GM19240 (cell line): ENCODE results near the gene PLK2.

Source experiments
- DNase-seq: peaks from one replicate; pipeline ENCODE4 v3.0.0; 2011; ENCODE audit warnings: low spot score; ENCODE audit not compliant: insufficient read length

The PLK2 gene

DNA sequence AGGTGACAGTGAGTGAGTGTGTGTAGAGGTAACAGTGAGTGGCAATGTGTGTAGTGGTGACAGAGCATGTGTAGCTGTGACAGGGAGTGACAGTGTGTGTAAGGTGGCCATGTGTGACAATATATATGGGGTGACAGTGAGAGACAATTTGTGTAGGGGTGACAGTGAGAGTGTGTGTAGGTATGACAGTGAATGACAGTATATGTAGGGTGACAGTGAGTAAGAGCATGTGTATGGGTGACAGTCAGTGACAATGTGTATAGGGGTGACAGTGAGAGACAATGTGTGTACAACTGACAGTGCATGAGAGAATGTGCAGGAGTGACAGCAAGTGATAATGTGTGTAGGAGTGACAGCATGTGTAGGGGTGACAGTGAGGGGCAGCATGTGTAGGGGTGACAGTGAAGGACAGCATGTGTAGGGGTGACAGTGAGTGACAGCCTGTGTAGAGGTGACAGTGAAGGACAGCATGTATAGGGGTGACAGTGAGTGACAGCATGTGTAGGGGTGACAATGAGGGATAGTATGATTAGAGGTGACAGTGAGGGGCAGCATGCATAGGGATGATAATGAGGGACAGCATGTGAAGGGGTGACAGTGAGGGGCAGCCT lies 21.3 kb upstream of the PLK2 start:
- no peak for DNase-seq

DNA sequence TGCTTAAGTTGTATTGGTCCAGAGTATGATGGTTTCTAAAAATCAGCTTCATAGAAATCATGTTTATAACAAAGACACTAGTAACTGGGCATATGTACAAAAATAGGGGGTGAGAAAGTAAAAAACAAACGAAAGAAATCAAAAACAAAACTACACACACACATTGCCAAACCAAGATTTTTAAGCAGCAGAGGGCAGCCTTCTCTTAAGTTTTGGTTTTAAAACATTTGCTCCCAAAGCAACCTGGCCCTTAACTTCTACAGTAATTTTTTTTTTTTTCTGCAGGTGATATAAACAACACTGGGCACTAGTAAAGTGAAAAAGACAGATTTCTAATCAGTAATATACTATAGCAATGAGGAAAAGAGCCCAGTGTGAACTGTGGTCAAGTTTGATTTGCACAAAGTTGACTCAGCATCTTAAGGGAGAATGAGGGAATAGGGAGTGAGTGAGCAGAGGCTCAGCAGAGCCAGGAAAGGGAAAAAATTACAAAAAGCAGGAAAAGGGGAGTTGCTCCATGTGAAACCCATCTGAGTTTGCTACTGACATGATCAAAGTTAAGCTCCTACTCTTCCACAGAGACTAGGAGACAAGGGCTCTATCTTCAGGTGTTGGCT lies 18.0 kb upstream of the PLK2 start:
- DNase-seq, result no peak

GRCh38 chr5:58475404-58475803 lies 15.5 kb upstream of the PLK2 start:
- DNase-seq, result no peak

DNA sequence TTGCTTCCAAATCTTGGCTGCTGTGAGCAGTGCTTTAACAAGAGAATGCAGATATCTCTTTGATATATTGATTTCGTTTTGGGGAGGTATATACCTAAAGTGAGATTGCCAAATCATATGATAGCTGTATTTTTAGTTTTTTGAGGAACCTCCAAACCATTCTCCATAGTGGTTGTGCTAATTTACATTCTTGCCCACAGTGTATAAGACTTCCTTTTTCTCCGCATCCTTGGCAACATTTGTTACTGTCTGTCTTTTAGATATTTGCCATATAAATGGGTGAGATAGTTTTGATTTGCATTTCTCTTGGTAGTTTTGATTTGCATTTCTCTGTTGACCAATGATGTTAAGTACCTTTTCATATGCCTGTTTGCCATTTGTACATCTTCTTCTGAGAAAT lies 10.0 kb upstream of the PLK2 start:
- DNase-seq, result no peak

DNA sequence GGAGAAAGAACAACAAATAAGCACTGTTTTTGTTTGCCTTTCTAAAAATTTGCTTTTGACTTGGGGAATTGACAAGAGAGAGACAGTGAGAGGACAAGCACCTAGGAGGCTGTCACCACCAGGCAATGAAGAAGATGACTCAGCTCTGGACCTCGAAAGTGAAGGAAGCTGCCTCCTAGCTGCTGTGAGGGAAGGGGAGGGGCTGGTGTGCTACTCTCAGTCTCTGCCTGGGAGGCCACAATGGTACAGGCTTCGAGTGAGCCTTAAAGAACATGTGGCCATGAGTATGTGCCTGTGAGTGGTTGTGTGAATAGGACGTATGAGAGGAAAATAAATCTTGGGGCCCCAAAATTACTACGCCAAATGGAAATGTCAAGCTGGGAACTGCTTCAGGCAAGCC lies 7.1 kb upstream of the PLK2 start:
- peak; percentile 35 for DNase-seq

DNA sequence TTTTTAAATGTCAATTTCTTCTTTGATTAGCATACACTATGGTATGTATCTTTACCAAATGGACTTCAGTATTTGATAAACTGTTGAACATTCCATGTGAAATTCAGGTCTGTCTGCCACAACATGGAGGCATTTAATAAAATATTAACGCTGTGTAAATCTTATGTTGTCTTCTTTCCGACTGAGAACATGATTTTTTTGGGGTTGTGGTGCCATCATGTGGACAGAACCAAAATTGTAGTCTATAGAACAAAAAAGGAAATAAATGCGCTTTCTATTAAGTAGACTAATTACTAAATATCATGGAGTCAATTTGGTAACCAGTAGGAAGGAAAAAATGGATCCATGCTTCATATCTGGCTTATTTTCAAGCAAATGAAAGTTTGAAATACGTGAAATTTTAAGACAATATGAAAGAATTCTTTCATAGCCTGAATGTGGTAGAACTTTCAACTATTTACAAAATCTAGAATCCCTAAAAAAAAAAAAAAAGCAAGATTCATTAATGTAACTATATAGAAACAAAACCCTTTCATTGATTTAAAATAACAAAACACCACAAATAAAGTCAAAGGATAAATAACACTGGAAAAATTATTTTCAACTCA lies 2.8 kb upstream of the PLK2 start:
- no peak for DNase-seq

DNA sequence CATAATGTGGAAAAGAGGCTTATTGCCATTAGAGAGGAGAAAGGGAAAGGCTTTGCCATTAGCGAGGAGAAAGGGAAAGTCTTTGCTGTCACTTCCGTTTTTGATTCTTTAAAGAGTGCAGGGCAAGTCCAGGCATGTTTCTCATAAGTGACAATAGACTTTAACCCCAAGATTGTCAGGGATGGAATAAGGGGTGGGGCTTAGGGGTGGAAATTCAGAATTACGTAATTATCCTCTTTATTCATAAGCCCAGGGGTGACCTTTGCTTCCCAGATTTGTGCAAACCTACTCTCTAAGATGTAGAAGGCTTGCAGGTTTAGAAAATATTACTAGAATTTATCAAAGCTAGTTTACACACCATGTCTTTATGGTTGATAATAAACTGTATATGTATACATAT lies 2.3 kb upstream of the PLK2 start:
- no peak for DNase-seq

DNA sequence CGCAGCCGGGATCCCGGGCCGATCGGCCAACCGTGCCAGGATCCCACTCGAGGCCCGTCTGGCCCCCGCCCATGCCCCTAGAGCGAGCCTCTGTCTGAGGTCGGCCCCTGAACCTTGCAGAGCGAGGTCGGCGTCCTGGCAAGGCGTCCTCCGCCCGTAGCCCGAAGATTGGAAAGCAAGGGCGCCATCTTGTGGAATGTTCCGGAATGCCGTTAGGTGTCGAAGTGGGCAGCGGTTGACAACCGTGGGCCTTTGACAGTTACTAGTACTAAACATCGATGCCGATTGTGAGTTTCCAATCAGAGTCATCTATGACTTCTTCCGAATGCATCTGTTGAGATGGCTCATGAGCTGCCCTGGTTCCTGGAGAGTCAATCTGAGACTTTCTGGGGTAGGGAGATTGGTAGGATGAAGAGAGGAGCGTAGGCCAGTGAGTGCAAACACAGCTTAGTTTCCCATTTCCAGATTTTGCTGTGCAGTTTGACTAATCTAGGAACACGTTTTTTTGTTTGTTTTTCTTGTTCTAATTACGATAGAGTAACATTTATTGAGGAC lies 923 bp upstream of the PLK2 start:
- DNase-seq, result peak; percentile 53

DNA sequence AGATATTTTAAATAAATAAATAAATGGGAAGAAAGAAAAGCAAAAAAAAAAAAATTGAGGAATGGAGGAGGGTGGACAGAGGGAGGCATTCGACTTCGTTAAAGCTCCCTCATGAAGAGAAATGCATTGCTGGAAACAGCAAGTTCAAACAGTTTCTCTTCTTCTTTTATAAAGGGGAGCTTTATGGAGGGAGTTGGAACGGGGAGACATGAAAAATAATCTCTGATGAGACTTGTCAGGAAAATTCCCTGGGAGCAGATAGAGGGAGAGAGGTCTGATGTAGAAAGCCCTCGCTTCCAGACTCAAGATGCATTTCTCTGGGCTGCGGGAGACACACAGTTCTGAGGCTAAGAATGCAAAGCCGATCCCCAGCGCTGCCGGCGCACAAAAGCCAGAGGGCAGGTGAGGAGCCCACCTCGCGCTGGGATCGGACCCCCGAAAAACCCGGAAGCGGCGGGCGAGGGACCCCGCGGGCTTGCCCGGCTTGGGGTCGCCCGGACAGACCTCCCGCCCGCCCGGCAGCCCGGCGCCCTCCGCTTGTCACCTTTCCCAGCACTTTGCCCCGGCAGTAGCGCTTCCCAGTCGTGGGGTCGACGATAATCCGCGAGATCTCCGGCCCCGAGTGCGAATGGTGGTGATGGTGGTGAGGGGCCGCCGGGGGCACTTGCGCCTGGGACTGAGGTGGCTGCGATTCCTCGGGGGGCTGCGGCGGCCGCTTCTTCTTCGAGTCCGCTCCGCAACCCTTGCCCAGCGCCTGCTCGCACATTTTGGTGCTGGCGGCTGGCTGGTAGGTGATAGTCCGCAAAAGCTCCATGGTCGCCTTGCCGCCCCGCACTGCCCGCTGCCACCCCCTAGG lies 512 bp downstream of the PLK2 start:
- DNase-seq, result no peak

- DNase-seq, result no peak
Measured at GRCh38 chr5:58458743-58459145, 1.1 kb downstream of the PLK2 start.

DNA sequence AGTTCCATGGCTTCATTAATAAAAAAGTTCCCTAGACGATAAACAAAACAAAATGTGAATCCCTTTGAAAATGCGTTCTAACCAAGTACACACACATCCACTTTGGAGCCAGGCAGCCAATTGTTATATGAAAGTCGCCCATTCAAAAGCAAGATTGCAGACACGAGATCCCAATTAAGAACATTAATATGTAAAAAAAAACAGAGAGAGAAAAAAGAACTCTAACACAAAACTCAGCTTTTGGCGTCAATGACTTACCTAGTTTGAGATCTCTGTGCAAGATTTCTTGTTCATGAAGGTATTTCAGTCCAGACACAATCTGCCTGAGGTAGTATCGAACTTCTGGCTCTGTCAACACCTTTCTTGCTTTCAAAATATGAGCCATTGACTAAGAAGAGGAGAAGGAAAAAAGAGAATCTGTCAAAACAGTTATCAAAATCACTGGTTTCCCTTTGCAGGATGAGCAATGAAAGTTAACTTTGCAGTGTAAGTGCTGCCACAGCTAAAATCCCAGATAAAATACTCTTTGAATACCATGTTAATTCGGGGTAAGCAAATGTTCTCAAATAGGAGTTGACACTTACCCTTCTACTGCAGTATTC lies 1.6 kb downstream of the PLK2 start:
- no peak for DNase-seq

- no peak for DNase-seq
Measured at GRCh38 chr5:58457050-58457449, 2.8 kb downstream of the PLK2 start.

DNA sequence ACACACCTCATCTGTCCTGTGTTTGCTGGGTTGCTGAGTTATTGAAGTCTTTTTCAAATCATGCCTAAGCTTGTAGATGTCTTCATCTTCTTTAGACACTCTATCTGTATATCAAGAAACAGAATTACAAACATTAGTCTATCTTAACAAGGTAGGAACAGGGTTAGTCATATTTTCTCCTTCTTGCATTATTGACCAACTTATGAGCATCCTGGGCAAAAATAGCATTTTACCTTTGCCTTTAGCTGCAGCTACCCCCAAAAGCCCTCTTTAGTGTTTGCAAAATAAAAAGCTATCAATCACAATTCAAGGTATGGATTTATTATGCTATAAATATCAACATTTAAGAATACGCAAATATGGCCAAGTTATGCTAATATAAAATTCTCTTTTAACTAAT lies 3.4 kb downstream of the PLK2 start:
- no peak for DNase-seq

DNA sequence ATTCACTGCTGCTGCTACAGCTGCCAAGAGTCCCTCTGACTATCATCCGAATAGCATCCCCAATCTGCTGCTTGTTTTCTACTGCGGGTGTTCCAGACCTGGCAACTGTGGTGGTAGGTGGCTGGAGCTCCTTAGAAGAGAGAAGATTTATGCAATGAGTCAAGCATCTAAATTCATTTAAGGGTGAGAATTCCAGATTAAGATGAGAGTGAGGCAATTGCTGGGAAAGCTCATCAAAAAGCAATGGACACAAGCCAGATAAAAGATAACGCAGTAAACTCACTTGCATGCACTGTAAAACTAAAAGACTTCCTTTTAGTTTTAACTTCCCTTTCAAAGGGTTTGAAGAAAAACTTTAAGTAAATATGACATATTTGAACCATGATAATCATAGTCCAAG lies 3.9 kb downstream of the PLK2 start:
- no peak for DNase-seq

DNA sequence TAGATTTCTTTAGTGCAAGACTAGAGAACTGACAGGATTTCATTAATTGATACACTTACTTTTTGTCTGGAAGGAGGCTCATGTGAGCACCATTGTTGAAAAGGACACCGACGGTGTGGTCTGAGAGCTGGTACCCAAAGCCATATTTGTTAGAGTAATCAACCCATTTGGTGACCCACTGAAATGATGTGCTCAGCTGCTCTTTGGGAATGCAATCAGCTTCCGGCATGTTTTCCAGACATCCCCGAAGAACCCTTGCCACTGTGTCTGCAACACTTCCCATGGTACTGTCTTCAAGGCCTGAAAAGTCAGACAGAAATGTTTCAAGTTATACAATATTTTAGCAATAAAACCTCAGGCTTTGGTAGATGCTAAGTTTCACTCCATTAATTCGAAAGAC lies 4.4 kb downstream of the PLK2 start:
- DNase-seq, result no peak

- no peak for DNase-seq
Measured at GRCh38 chr5:58455066-58455465, 4.8 kb downstream of the PLK2 start.

GRCh38 chr5:58454025-58454424 lies 5.9 kb downstream of the PLK2 start:
- no peak for DNase-seq

DNA sequence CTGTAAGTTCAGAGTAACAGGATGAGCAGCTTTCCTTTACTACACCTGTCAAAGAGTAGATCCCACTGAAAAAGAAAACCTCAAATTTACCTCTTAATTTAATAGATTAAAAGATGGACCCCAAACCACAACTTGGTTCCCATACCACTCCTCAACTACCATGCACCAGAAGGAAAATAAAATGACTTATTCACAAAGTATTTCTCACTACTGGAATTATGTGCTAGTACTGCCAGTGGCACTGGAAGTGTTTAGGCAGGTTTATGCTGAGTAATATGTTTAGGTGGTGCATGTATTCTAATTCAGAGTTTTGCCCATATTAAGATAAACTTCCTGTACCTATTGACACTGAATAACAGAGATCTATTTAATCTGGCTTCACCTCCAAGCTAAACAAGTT lies 6.6 kb downstream of the PLK2 start:
- DNase-seq, result no peak

GRCh38 chr5:58452566-58453258 lies 7.2 kb downstream of the PLK2 start:
- no peak for DNase-seq

DNA sequence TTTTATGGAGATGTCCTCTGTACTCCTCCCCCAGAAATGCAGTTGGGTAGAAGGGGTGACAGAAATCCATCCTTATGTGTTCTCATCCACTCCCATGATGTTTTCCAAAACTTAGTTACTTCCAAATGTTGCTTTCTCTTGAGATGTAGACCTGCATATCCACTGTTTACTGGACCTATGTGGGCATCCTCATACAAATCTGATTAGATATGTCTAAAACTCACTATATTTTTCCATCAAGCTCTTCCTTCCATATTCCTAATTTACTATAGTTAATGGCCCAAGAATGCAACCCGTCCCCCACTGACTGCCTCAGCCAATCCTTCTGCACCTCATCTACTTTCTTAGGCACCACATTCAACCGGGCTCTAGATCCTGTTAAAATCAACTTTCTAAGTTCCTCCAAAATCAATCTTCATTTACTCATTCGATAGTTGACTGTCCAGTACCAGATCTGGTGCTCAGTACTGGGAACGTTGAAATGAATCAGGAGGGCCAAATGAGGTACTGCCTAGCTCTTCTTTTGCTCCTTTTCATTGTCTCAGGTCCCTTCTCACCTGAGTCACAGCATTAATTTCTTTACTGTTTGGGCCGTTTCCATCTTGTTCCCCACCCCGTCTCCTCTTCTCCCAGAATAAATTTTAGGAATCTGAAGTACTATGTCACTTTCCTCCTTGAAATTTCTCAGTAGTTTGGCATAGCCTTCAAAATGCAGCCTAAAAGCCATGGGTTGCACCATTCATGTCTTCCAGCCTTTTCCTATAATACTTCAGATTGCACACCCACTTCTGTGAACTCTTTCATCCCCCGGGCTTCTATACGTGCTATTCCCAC lies 7.9 kb downstream of the PLK2 start:
- no peak for DNase-seq
